ENCODE measurements around the gene RPL36AL.

DNA sequence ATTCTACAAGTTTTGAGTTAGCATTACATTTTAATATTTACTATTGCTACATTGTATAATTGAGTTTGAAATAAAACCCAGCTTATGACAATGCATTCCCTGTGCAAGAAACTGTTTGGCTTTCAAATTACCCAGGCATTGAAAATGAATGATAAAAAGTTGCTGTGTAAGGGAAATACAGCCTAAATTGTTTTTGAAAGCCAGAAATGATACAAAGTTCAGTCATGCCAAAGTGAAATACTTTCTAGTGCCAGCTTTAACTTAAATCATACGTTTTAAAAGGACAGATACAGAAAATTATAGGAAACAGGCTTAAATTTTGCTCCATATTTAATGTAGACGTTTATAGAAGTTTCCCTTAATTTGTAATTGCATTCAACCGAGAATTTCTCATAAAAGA lies 3.0 kb upstream of the RPL36AL start:
- no peak for TF ChIP-seq POLR2A (IDR thresholded peaks at IDR 0.05)
- TF ChIP-seq, protein P1, sequence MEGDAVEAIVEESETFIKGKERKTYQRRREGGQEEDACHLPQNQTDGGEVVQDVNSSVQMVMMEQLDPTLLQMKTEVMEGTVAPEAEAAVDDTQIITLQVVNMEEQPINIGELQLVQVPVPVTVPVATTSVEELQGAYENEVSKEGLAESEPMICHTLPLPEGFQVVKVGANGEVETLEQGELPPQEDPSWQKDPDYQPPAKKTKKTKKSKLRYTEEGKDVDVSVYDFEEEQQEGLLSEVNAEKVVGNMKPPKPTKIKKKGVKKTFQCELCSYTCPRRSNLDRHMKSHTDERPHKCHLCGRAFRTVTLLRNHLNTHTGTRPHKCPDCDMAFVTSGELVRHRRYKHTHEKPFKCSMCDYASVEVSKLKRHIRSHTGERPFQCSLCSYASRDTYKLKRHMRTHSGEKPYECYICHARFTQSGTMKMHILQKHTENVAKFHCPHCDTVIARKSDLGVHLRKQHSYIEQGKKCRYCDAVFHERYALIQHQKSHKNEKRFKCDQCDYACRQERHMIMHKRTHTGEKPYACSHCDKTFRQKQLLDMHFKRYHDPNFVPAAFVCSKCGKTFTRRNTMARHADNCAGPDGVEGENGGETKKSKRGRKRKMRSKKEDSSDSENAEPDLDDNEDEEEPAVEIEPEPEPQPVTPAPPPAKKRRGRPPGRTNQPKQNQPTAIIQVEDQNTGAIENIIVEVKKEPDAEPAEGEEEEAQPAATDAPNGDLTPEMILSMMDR (IDR thresholded peaks at IDR 0.05), result no peak
